Measurements from ENCODE around the gene ANK2.

DNA sequence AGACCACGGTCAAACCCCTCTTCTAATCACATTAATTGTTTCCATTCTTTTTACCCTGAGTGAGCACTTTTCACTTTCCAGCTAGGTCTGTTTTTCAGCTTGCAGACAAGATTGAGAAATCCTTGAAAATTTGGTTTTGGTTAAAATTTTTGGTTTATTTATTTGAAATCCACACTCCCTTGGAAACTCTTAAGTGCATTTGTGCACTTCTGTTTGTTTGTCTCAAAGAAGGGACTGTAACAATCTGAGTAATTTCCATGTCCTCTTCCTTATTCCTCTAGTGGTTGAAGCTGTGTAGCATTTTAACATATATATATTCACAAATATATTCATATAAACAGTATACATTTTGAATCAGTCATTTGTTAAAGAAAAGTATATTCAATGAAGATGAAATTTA is 333.3 kb downstream of the ANK2 start:
- TF ChIP-seq POLR2AphosphoS5 (IDR thresholded peaks at IDR 0.05; ENCODE audit: low read depth, low read length) (no peak), SIN3A (IDR thresholded peaks at IDR 0.05; ENCODE audit: borderline replicate concordance, insufficient read depth, low read depth, low read length) (no peak)
- TF ChIP-seq, protein P1, sequence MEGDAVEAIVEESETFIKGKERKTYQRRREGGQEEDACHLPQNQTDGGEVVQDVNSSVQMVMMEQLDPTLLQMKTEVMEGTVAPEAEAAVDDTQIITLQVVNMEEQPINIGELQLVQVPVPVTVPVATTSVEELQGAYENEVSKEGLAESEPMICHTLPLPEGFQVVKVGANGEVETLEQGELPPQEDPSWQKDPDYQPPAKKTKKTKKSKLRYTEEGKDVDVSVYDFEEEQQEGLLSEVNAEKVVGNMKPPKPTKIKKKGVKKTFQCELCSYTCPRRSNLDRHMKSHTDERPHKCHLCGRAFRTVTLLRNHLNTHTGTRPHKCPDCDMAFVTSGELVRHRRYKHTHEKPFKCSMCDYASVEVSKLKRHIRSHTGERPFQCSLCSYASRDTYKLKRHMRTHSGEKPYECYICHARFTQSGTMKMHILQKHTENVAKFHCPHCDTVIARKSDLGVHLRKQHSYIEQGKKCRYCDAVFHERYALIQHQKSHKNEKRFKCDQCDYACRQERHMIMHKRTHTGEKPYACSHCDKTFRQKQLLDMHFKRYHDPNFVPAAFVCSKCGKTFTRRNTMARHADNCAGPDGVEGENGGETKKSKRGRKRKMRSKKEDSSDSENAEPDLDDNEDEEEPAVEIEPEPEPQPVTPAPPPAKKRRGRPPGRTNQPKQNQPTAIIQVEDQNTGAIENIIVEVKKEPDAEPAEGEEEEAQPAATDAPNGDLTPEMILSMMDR (IDR thresholded peaks at IDR 0.05) = no peak
- TF ChIP-seq, protein P2, sequence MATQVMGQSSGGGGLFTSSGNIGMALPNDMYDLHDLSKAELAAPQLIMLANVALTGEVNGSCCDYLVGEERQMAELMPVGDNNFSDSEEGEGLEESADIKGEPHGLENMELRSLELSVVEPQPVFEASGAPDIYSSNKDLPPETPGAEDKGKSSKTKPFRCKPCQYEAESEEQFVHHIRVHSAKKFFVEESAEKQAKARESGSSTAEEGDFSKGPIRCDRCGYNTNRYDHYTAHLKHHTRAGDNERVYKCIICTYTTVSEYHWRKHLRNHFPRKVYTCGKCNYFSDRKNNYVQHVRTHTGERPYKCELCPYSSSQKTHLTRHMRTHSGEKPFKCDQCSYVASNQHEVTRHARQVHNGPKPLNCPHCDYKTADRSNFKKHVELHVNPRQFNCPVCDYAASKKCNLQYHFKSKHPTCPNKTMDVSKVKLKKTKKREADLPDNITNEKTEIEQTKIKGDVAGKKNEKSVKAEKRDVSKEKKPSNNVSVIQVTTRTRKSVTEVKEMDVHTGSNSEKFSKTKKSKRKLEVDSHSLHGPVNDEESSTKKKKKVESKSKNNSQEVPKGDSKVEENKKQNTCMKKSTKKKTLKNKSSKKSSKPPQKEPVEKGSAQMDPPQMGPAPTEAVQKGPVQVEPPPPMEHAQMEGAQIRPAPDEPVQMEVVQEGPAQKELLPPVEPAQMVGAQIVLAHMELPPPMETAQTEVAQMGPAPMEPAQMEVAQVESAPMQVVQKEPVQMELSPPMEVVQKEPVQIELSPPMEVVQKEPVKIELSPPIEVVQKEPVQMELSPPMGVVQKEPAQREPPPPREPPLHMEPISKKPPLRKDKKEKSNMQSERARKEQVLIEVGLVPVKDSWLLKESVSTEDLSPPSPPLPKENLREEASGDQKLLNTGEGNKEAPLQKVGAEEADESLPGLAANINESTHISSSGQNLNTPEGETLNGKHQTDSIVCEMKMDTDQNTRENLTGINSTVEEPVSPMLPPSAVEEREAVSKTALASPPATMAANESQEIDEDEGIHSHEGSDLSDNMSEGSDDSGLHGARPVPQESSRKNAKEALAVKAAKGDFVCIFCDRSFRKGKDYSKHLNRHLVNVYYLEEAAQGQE (IDR thresholded peaks at IDR 0.05; ENCODE audit: insufficient read depth in 1 of 2, low read depth in 2 of 2, low read length in 1 of 2) = no peak

Measured in Panc1 (cell line).